Neuron (in vitro differentiated cells): ENCODE data around the gene SLC18A2.

ENCODE experiments used
- H2AFZ ChIP-seq: one replicate; pipeline ENCODE4 v1.6.1; 2013; ENCODE audit warnings: low read depth, mild to moderate bottlenecking, inconsistent platforms, low read length, moderate library complexity
- H3K27me3 ChIP-seq: one replicate; pipeline ENCODE4 v1.6.1; 2013; ENCODE audit warnings: low read length; ENCODE audit not compliant: insufficient read depth
- H3K36me3 ChIP-seq: one replicate; pipeline ENCODE4 v1.6.1; 2013; ENCODE audit warnings: low read length; ENCODE audit not compliant: insufficient read depth
- H3K4me1 ChIP-seq: one replicate; pipeline ENCODE4 v1.6.1; 2013; ENCODE audit warnings: low read length; ENCODE audit not compliant: insufficient read depth
- H3K4me3 ChIP-seq: 2 replicates; pipeline ENCODE4 v1.5.1; 2013; ENCODE audit warnings: mild to moderate bottlenecking, low read length, moderate library complexity
- H3K9me3 ChIP-seq: one replicate; pipeline ENCODE4 v1.6.1; 2013; ENCODE audit warnings: low read length

Gene SLC18A2

GRCh38 chr10:117261501-117261900, 20.6 kb downstream of the SLC18A2 start:
- Histone ChIP-seq H2AFZ (no peak overlapping the region), H3K9me3 (no peaks in the 10 kb centered on the region), H3K4me1 (peaks cover 5% of the 10 kb centered on the region), H3K27me3 (peaks cover 2% of the 10 kb centered on the region), H3K36me3 (no peaks in the 10 kb centered on the region), H3K4me3 (no peak overlapping the region)

DNA sequence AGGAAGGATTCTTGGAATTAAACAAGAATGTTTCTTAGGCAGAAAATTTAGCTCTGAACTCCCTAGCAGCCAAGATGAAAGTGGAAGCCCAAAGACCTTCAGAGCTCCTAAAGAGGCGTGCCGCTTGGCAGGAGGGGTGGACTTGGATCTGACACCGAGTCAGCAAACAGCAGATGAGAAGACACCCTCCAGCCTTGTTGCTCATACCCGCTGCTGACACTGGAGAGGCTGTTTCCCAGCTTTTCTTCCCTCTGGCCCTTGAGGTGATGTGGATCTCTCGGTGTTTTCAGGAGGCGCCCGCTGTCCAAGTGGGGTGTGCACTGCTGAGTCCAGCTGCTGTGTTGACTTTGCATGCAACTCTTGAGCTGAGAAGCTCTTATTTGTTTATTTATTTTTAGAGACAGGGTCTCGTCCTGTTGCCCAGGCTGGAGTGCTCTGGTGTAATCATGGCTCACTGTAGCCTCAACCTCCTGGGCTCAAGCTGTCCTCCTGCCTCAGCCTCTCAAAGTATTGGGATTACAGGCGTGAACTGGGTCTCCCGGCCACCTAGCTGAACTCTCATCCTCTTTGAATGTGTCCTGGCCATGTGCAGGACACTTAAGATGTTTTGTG, 21.5 kb downstream of the SLC18A2 start:
- no peaks in the 10 kb centered on the region for H3K36me3 ChIP-seq
- H3K4me1 ChIP-seq, result peaks cover 5% of the 10 kb centered on the region
- H3K27me3 ChIP-seq, result peaks cover 2% of the 10 kb centered on the region
- no peak overlapping the region for H2AFZ ChIP-seq
- H3K9me3 ChIP-seq, result no peaks in the 10 kb centered on the region
- no peak overlapping the region for H3K4me3 ChIP-seq

GRCh38 chr10:117262903-117263293, 22.0 kb downstream of the SLC18A2 start:
- peaks cover 5% of the 10 kb centered on the region for H3K4me1 ChIP-seq
- H3K4me3 ChIP-seq, result no peak overlapping the region
- no peak overlapping the region for H2AFZ ChIP-seq
- H3K36me3 ChIP-seq, result no peaks in the 10 kb centered on the region
- H3K27me3 ChIP-seq, result peaks cover 2% of the 10 kb centered on the region
- no peaks in the 10 kb centered on the region for H3K9me3 ChIP-seq

DNA sequence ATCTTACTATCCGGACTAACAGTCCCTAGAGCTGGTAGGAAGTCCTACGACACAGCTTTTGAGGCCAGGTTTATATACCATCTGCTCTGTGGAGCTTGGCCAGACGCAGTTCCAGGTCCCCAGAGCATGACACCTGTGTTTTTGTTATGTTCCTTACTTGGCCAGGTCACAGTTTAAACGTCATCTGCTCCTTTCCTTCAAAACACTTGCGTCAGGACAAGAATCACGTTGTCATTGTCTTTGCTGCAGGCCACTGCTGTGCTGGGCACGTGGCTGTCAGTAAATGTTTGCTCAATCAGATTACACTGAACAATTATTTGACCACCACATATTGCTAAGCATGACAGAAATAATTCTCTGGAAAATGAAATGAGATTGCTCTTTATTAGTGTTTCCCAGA, 23.9 kb downstream of the SLC18A2 start:
- H2AFZ ChIP-seq, result no peak overlapping the region
- H3K9me3 ChIP-seq, result no peaks in the 10 kb centered on the region
- H3K36me3 ChIP-seq, result no peaks in the 10 kb centered on the region
- H3K27me3 ChIP-seq, result peaks cover 2% of the 10 kb centered on the region
- peaks cover 5% of the 10 kb centered on the region for H3K4me1 ChIP-seq
- H3K4me3 ChIP-seq, result no peak overlapping the region

- H3K4me1 ChIP-seq, result no peaks in the 10 kb centered on the region
- H3K36me3 ChIP-seq, result no peaks in the 10 kb centered on the region
- no peak overlapping the region for H3K4me3 ChIP-seq
- no peaks in the 10 kb centered on the region for H3K27me3 ChIP-seq
- no peaks in the 10 kb centered on the region for H3K9me3 ChIP-seq
- H2AFZ ChIP-seq, result no peak overlapping the region
These were observed 25.5 kb downstream of the SLC18A2 start for GRCh38 chr10:117266400-117266799.

DNA sequence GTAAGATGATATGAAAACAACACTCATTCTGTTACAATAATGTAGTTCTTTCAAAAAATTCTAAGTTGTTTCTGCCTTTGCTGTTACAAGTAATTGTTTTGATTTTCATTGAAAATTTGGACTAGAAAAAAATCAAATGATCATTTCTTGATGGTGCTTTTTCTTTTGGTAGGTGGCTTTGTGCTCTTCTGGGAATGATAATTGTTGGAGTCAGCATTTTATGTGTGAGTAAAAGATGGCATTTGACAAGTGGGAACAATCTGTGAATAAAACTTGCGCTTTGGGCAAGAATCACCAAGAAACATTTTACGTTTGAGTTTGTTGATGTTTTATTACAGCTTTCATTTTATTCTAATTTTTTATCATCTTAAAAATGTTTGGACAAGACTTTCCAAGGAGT, 25.9 kb downstream of the SLC18A2 start:
- Histone ChIP-seq H2AFZ (no peak overlapping the region), H3K36me3 (no peaks in the 10 kb centered on the region), H3K4me3 (no peak overlapping the region), H3K9me3 (no peaks in the 10 kb centered on the region), H3K4me1 (no peaks in the 10 kb centered on the region), H3K27me3 (no peaks in the 10 kb centered on the region)

GRCh38 chr10:117268258-117268657, 27.3 kb downstream of the SLC18A2 start:
- no peaks in the 10 kb centered on the region for H3K4me1 ChIP-seq
- no peaks in the 10 kb centered on the region for H3K9me3 ChIP-seq
- no peak overlapping the region for H2AFZ ChIP-seq
- no peaks in the 10 kb centered on the region for H3K27me3 ChIP-seq
- no peaks in the 10 kb centered on the region for H3K36me3 ChIP-seq
- H3K4me3 ChIP-seq, result no peak overlapping the region

- no peaks in the 10 kb centered on the region for H3K36me3 ChIP-seq
- H3K9me3 ChIP-seq, result no peaks in the 10 kb centered on the region
- H3K27me3 ChIP-seq, result no peaks in the 10 kb centered on the region
- no peak overlapping the region for H2AFZ ChIP-seq
- no peaks in the 10 kb centered on the region for H3K4me1 ChIP-seq
- H3K4me3 ChIP-seq, result no peak overlapping the region
These were observed 28.0 kb downstream of the SLC18A2 start for GRCh38 chr10:117268907-117269306.

GRCh38 chr10:117271427-117271826, 30.5 kb downstream of the SLC18A2 start:
- Histone ChIP-seq H3K36me3 (no peaks in the 10 kb centered on the region), H3K27me3 (no peaks in the 10 kb centered on the region), H2AFZ (no peak overlapping the region), H3K4me1 (no peaks in the 10 kb centered on the region), H3K9me3 (no peaks in the 10 kb centered on the region), H3K4me3 (no peak overlapping the region)

DNA sequence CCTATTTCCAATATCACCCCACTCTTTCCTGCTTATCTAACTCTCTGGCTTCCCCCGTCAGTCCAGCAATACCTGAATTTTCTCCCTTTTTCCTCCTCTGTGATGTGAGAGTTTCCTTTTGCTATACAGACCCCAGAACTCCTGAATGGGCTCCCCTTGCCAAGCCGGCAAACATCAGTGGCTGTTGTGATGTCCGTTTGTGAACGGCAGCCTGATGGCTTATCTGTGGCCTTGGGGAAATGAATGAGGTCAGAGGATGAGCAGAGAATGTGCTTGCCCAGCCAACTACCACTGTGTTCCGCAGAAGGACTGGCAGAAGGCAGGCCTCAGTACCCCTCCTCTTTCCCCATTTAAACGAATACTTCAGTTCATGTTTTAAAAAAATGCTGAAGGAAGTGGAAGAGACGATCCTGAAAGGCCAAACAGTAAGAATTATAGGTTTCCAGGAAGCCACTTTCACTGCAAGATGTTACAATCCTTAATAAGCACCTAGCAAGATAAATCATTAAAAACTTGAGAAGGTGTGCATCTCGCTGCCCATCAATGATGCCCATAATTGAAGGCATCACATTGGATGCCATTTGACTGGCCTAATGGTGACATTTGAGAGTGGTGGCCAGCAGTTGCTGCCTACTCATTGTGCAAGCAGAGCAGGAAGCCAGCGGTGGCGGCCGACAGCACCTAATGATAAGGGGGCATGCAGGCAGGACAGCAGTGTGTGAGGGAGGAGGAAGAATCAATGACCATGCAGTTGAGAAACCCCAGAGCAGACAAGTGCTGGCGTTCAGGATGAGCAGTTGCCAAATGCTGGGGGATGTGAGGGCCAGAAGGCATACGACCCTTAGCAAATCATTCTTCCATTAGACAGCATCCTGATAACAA, 31.5 kb downstream of the SLC18A2 start:
- Histone ChIP-seq H3K4me1 (no peaks in the 10 kb centered on the region), H3K36me3 (no peaks in the 10 kb centered on the region), H2AFZ (no peak overlapping the region), H3K4me3 (no peak overlapping the region), H3K9me3 (no peaks in the 10 kb centered on the region), H3K27me3 (no peaks in the 10 kb centered on the region)

GRCh38 chr10:117273980-117274379, 33.1 kb downstream of the SLC18A2 start:
- no peaks in the 10 kb centered on the region for H3K9me3 ChIP-seq
- H3K27me3 ChIP-seq, result no peaks in the 10 kb centered on the region
- no peak overlapping the region for H2AFZ ChIP-seq
- no peaks in the 10 kb centered on the region for H3K4me1 ChIP-seq
- H3K4me3 ChIP-seq, result no peak overlapping the region
- H3K36me3 ChIP-seq, result no peaks in the 10 kb centered on the region

DNA sequence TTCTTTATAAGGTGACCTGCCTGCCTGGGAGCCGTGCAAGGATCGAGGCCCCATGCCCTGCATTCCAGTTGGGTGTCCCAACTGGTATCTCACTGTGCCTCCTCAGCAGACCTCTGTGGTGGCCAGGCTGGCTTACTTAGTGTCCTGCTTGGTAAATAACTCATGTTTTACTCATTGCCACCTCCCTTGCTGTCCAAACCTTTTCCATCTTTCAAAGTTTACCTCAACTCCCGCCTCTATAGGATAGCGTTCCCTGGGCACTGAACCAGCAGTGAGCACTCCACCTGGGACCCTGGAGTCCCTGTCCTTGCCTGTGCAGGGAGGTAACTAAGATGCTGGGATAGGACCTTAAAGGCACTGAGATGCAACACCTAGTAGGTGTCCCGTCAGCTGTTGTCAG, 33.6 kb downstream of the SLC18A2 start:
- Histone ChIP-seq H3K9me3 (no peaks in the 10 kb centered on the region), H3K4me1 (no peaks in the 10 kb centered on the region), H2AFZ (no peak overlapping the region), H3K36me3 (no peaks in the 10 kb centered on the region), H3K27me3 (no peaks in the 10 kb centered on the region), H3K4me3 (no peak overlapping the region)

GRCh38 chr10:117275121-117275520, 34.2 kb downstream of the SLC18A2 start:
- Histone ChIP-seq H3K9me3 (no peaks in the 10 kb centered on the region), H3K27me3 (no peaks in the 10 kb centered on the region), H2AFZ (no peak overlapping the region), H3K4me3 (no peak overlapping the region), H3K4me1 (no peaks in the 10 kb centered on the region), H3K36me3 (no peaks in the 10 kb centered on the region)
